K562 (cell line): ENCODE measurements around the gene SLC17A2. TPM values are rescaled to one million over a fixed set of nuclear protein-coding genes. Genes with fewer than 3 reads are reported as not detected.

Experiments
- BCOR ChIP-seq: fragments of 450-650 bp; IDR thresholded peaks from 2 replicates; pipeline ENCODE4 v1.6.1; 2016
- CTBP1 ChIP-seq: fragments of 450-650 bp; IDR thresholded peaks from 2 replicates; pipeline ENCODE4 v1.6.1; 2016; ENCODE audit warnings: borderline replicate concordance
- HDAC1 ChIP-seq, 2 experiments: fragments of 450-650 bp; IDR thresholded peaks; 2 replicates each; pipeline ENCODE4 v1.6.1; 2016 to 2017; ENCODE audit warnings: inconsistent platforms in 1 of 2, mild to moderate bottlenecking in 1 of 2, moderate library complexity in 1 of 2
- HDAC2 ChIP-seq: fragments of 450-650 bp; IDR thresholded peaks from 2 replicates; pipeline ENCODE4 v1.6.1; 2016; ENCODE audit warnings: mild to moderate bottlenecking
- HLTF ChIP-seq: fragments of 450-650 bp; IDR thresholded peaks from 2 replicates; pipeline ENCODE4 v1.6.1; 2016
- HNRNPL ChIP-seq: fragments of 200-400 bp; formaldehyde crosslinking; IDR thresholded peaks from 2 replicates; pipeline ENCODE4 v1.6.1; 2017; ENCODE audit warnings: low read depth, mild to moderate bottlenecking, low read length
- IFI16 ChIP-seq: fragments of 250-450 bp; sonication (Bioruptor Pico); IDR thresholded peaks from 2 replicates; pipeline ENCODE4 v2.1.2; 2022; ENCODE audit warnings: mild to moderate bottlenecking, inconsistent platforms
- KLF16 ChIP-seq: IDR thresholded peaks from 2 replicates; pipeline ENCODE4 v1.6.1; 2016; ENCODE audit warnings: antibody characterized with exemption
- MEIS2 ChIP-seq: fragments of 450-650 bp; IDR thresholded peaks from 2 replicates; pipeline ENCODE4 v1.6.1; 2014; ENCODE audit warnings: mild to moderate bottlenecking; ENCODE audit not compliant: partially characterized antibody
- MTF1 ChIP-seq: fragments of 250-450 bp; sonication (Bioruptor Pico); IDR thresholded peaks from 2 replicates; pipeline ENCODE4 v1.9.0; 2021; ENCODE audit warnings: moderate library complexity, mild to moderate bottlenecking, inconsistent platforms, borderline replicate concordance
- MYC ChIP-seq, 2 experiments: fragments of 250-450 bp in 1 of 2; sonication (Bioruptor Pico) in 1 of 2; IDR thresholded peaks; 2 replicates each; pipeline versions ENCODE4 v1.5.1 to v1.6.1; 2012 to 2021; ENCODE audit warnings: low read depth in 2 of 2, borderline replicate concordance in 1 of 2, improper control_type of control experiment in 1 of 2, low read length in 1 of 2, mild to moderate bottlenecking in 1 of 2, moderate library complexity in 1 of 2
- NCOA1 ChIP-seq: fragments of 450-650 bp; IDR thresholded peaks from 2 replicates; pipeline ENCODE4 v1.6.1; 2016; ENCODE audit warnings: low read depth
- NR3C1 ChIP-seq: sonication (generic); formaldehyde crosslinking; IDR thresholded peaks from 2 replicates; pipeline ENCODE4 v1.8.1; 2022; ENCODE audit warnings: missing genetic modification reagents
- PTRF ChIP-seq: fragments of 450-650 bp; IDR thresholded peaks from 2 replicates; pipeline ENCODE4 v1.6.1; 2016; ENCODE audit warnings: mild to moderate bottlenecking, missing genetic modification characterization, missing compliant biosample characterization
- PYGO2 ChIP-seq: fragments of 450-650 bp; IDR thresholded peaks from 2 replicates; pipeline ENCODE4 v1.6.1; 2016; ENCODE audit warnings: mild to moderate bottlenecking, missing genetic modification characterization, moderate library complexity, missing compliant biosample characterization
- RFX5 ChIP-seq: IDR thresholded peaks from 2 replicates; pipeline ENCODE4 v1.6.1; 2011; ENCODE audit warnings: low read depth, mild to moderate bottlenecking, improper control_type of control experiment, low read length
- SMAD3 ChIP-seq: fragments of 450-650 bp; formaldehyde crosslinking; conservative IDR thresholded peaks from 2 replicates; pipeline ENCODE4 v1.4.0; 2020; ENCODE audit warnings: mild to moderate bottlenecking
- TCF15 ChIP-seq: fragments of 250-450 bp; sonication (Bioruptor Pico); IDR thresholded peaks from 2 replicates; pipeline ENCODE4 v1.8.0; 2022; ENCODE audit warnings: moderate library complexity, mild to moderate bottlenecking, inconsistent platforms
- VEZF1 ChIP-seq: fragments of 200-800 bp; sonication (Bioruptor generic); IDR thresholded peaks from 2 replicates; pipeline ENCODE4 v1.6.1; 2017; ENCODE audit warnings: missing genetic modification characterization, missing compliant biosample characterization
- ZNF3 ChIP-seq: fragments of 250-450 bp; sonication (Bioruptor Pico); IDR thresholded peaks from 2 replicates; pipeline ENCODE4 v1.5.0; 2021; ENCODE audit warnings: mild to moderate bottlenecking, moderate library complexity
- ZNF57 ChIP-seq: fragments of 450-650 bp; formaldehyde crosslinking; IDR thresholded peaks from 2 replicates; pipeline ENCODE4 v1.4.0; 2020; ENCODE audit warnings: mild to moderate bottlenecking, moderate library complexity
- ZNF583 ChIP-seq: fragments of 250-450 bp; sonication (Bioruptor Pico); IDR thresholded peaks from 2 replicates; pipeline ENCODE4 v1.4.0; 2020
- ZNF766 ChIP-seq: fragments of 200-800 bp; sonication (Bioruptor generic); conservative IDR thresholded peaks from 2 replicates; pipeline ENCODE4 v1.6.1; 2016; ENCODE audit warnings: missing genetic modification characterization, missing compliant biosample characterization
- polyA plus RNA-seq, 8 experiments: library from polyadenylated mRNA; depleted of rRNA in 4 of 8; stranded (reverse) in 5 of 8; unstranded in 3 of 8; fragments of >200 nt; fragmentation: Nextera tagmentation in 2 of 8; fragmentation: Illumina TruSeq in 1 of 8; extraction: Ambion mirVana in 2 of 8; extraction: Trizol in 1 of 8; gene quantifications; 2 replicates each; pipeline versions ENCODE4 v1.2.1 to v1.2.3, GENCODE V29; 2011 to 2014; ENCODE audit warnings: inconsistent platforms in 1 of 8, missing spikeins in 1 of 8
- total RNA-seq, 7 experiments: library from RNA; depleted of rRNA in 6 of 7; stranded (reverse); fragments of >200 nt in 6 of 7; fragmentation: Illumina TruSeq in 2 of 7; extraction: Trizol in 2 of 7; gene quantifications; 2 replicates each; pipeline versions ENCODE4 v1.2.1 to v1.2.3, GENCODE V29; 2011 to 2021; ENCODE audit warnings: low replicate concordance in 1 of 7
- TF ChIP-seq, protein P1 (sequence below): sonication (generic); formaldehyde crosslinking; IDR thresholded peaks from 2 replicates; pipeline ENCODE4 v1.8.1; 2022; ENCODE audit warnings: missing genetic modification reagents
- TF ChIP-seq, protein P2 (sequence below): sonication (generic); formaldehyde crosslinking; IDR thresholded peaks from 2 replicates; pipeline ENCODE4 v1.8.1; 2023; ENCODE audit warnings: mild to moderate bottlenecking, missing genetic modification reagents
- TF ChIP-seq, protein P3 (sequence below): sonication (generic); formaldehyde crosslinking; IDR thresholded peaks from 2 replicates; pipeline ENCODE4 v1.8.0; 2022; ENCODE audit warnings: mild to moderate bottlenecking, low read depth, missing genetic modification reagents

Gene SLC17A2
- total and polyA plus RNA-seq, 9 of the 15 experiments (the other 6 are each of a cell fraction or from before 2014, with no cell fraction given) = not detected

DNA sequence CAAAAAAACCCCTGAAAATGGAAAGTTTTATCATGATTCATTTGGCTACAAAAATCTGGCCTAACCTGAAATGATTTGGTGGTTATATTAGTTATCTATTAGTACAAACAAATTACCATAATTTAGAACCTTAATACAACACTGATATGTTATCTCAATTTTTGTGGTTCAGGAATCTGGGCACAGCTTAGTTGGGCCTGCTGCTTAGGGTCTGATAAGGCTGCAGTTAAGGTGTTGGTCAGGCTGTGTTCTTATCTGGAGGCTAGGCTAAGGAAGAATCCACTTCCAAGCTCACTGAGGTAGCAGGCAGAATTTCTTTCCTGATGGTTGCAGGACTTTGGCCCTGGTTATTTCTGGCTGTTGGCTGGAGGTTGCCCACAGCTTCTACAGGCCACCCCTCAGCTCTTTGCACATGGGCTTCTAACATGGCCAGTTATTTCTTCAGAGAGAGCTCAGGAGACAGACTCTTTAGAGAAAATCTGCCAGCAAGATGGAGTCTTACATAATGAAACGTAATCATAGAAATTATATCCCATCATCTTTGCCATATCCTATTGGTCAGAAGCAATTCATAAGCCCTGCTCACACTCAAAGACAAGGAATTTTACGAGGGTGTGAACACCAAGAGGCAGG is 43.5 kb upstream of the SLC17A2 start (continued):
- TF ChIP-seq HDAC1 (IDR thresholded peaks at IDR 0.05) (peak; percentile 67 to 99; a peak in 3 of 4 replicates), RFX5 (no peak), ZNF766 (CRISPR knock-in tag) (peak; percentile 90), IFI16 (CRISPR knock-in tag) (no peak), HLTF (no peak), MTF1 (CRISPR knock-in tag) (no peak), ZNF3 (CRISPR knock-in tag) (no peak), BCOR (no peak), MYC (IDR thresholded peaks at IDR 0.05; ENCODE audit: low read depth, low read length) (no peak), MYC (CRISPR knock-in tag; IDR thresholded peaks at IDR 0.05; ENCODE audit: borderline replicate concordance, low read depth) (no peak), KLF16 (peak; percentile 93), ZNF583 (CRISPR knock-in tag) (no peak), PYGO2 (tag) (peak; percentile 83), NCOA1 (peak; percentile 50; the same call in 1 of the 2 replicates), VEZF1 (CRISPR knock-in tag) (peak; percentile 43; the same call in 1 of the 2 replicates), HDAC2 (peak; percentile 100), MEIS2 (no peak), HNRNPL (no peak), CTBP1 (peak; percentile 60; the same call in 1 of the 2 replicates), NR3C1 (CRISPR knock-in tag) (no peak), TCF15 (CRISPR knock-in tag) (no peak), ZNF57 (CRISPR knock-in tag) (no peak), SMAD3 (0 out of 2 replicates have a peak, but pooled peaks have one; percentile 47), PTRF (tag) (no peak)
- TF ChIP-seq, protein P1, sequence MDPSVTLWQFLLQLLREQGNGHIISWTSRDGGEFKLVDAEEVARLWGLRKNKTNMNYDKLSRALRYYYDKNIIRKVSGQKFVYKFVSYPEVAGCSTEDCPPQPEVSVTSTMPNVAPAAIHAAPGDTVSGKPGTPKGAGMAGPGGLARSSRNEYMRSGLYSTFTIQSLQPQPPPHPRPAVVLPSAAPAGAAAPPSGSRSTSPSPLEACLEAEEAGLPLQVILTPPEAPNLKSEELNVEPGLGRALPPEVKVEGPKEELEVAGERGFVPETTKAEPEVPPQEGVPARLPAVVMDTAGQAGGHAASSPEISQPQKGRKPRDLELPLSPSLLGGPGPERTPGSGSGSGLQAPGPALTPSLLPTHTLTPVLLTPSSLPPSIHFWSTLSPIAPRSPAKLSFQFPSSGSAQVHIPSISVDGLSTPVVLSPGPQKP = no peak
- TF ChIP-seq, protein P2, sequence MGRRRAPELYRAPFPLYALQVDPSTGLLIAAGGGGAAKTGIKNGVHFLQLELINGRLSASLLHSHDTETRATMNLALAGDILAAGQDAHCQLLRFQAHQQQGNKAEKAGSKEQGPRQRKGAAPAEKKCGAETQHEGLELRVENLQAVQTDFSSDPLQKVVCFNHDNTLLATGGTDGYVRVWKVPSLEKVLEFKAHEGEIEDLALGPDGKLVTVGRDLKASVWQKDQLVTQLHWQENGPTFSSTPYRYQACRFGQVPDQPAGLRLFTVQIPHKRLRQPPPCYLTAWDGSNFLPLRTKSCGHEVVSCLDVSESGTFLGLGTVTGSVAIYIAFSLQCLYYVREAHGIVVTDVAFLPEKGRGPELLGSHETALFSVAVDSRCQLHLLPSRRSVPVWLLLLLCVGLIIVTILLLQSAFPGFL (CRISPR knock-in tag) = peak; percentile 74; the same call in 1 of the 2 replicates
- TF ChIP-seq, protein P3, sequence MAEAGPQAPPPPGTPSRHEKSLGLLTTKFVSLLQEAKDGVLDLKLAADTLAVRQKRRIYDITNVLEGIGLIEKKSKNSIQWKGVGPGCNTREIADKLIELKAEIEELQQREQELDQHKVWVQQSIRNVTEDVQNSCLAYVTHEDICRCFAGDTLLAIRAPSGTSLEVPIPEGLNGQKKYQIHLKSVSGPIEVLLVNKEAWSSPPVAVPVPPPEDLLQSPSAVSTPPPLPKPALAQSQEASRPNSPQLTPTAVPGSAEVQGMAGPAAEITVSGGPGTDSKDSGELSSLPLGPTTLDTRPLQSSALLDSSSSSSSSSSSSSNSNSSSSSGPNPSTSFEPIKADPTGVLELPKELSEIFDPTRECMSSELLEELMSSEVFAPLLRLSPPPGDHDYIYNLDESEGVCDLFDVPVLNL (CRISPR knock-in tag) = no peak
